ENCODE data around the gene GARNL3.

Gene GARNL3

DNA sequence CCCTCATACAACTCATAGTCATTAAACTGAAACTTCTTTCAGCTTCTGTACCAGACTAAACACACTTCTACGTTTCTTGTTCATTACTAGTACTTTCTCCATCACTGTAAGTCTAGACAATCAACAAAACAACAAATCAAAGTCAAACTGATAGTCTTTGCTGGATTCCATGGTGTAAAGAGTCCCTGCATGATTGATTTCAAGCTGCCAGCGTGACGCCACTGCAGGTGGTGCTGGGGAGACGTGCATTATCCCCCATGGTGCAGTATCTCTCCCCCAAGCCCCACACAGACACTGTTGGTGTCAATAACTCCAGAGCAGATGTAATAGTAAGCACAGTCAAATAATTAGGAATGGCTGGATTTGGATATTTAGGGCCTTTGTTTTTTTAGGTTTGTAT is 121.7 kb downstream of the GARNL3 start:
- H3K27ac ChIP-seq (ENCODE audit: low read depth, low read length, poor library complexity, severe bottlenecking), result no peak overlapping the region
- H3K4me1 ChIP-seq (ENCODE audit: insufficient read depth, low read length, severe bottlenecking), result peaks cover 4% of the 10 kb centered on the region
- H3K9me3 ChIP-seq (ENCODE audit: low read length), result no peaks in the 10 kb centered on the region
- no peaks in the 10 kb centered on the region for H3K27me3 ChIP-seq (ENCODE audit: insufficient read depth, low read length)
- no peaks in the 10 kb centered on the region for H3K79me2 ChIP-seq (ENCODE audit: insufficient read depth, low read length)
- no peaks in the 10 kb centered on the region for H3K9me2 ChIP-seq (ENCODE audit: low read depth, low read length)
- H3K4me3 ChIP-seq (ENCODE audit: low read depth, low read length, poor library complexity, severe bottlenecking), result no peak overlapping the region
- H3K4me2 ChIP-seq (ENCODE audit: low read length), result no peak overlapping the region
- H3K9ac ChIP-seq (ENCODE audit: low read length), result no peak overlapping the region
- TF ChIP-seq EZH2 (IDR thresholded peaks at IDR 0.05; ENCODE audit: borderline replicate concordance, low read length), result no peak
- TF ChIP-seq, protein P1, sequence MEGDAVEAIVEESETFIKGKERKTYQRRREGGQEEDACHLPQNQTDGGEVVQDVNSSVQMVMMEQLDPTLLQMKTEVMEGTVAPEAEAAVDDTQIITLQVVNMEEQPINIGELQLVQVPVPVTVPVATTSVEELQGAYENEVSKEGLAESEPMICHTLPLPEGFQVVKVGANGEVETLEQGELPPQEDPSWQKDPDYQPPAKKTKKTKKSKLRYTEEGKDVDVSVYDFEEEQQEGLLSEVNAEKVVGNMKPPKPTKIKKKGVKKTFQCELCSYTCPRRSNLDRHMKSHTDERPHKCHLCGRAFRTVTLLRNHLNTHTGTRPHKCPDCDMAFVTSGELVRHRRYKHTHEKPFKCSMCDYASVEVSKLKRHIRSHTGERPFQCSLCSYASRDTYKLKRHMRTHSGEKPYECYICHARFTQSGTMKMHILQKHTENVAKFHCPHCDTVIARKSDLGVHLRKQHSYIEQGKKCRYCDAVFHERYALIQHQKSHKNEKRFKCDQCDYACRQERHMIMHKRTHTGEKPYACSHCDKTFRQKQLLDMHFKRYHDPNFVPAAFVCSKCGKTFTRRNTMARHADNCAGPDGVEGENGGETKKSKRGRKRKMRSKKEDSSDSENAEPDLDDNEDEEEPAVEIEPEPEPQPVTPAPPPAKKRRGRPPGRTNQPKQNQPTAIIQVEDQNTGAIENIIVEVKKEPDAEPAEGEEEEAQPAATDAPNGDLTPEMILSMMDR (IDR thresholded peaks at IDR 0.05; ENCODE audit: low read length), result no peak
- H3F3A ChIP-seq (ENCODE audit: insufficient read depth, low read length), result no peaks in the 10 kb centered on the region
- H2AFZ ChIP-seq (ENCODE audit: low read length), result no peak overlapping the region
- no peaks in the 10 kb centered on the region for H3K36me3 ChIP-seq (ENCODE audit: insufficient read depth, low read length)
- no peaks in the 10 kb centered on the region for H4K20me1 ChIP-seq (ENCODE audit: insufficient read depth, low read length)

DNA sequence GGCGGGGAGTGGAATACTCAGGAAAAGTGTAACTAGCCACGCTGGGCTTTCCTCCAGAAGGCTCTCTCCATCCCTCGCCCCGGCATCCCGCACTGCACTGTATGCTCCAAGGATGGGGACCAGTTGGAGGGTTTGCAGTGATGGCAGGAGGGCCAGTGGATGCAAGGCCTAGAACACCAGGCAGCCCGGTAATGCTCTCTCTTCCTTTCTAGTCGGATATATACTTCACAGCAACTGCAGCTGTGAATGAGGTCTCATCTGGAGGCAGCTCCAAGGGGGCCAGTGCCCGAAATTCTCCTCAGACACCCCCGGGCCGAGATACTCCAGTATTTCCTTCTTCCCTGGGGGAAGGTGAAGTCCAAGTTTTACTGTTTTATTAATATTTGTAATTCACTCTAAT is 122.4 kb downstream of the GARNL3 start:
- H3K9me3 ChIP-seq (ENCODE audit: low read length), result no peaks in the 10 kb centered on the region
- H3K4me2 ChIP-seq (ENCODE audit: low read length), result no peak overlapping the region
- H3K9ac ChIP-seq (ENCODE audit: low read length), result no peak overlapping the region
- H2AFZ ChIP-seq (ENCODE audit: low read length), result no peak overlapping the region
- no peak overlapping the region for H3K27ac ChIP-seq (ENCODE audit: low read depth, low read length, poor library complexity, severe bottlenecking)
- no peaks in the 10 kb centered on the region for H3K9me2 ChIP-seq (ENCODE audit: low read depth, low read length)
- H4K20me1 ChIP-seq (ENCODE audit: insufficient read depth, low read length), result no peaks in the 10 kb centered on the region
- no peaks in the 10 kb centered on the region for H3K36me3 ChIP-seq (ENCODE audit: insufficient read depth, low read length)
- H3K4me3 ChIP-seq (ENCODE audit: low read depth, low read length, poor library complexity, severe bottlenecking), result no peak overlapping the region
- H3F3A ChIP-seq (ENCODE audit: insufficient read depth, low read length), result no peaks in the 10 kb centered on the region
- H3K4me1 ChIP-seq (ENCODE audit: insufficient read depth, low read length, severe bottlenecking), result peaks cover 4% of the 10 kb centered on the region
- no peaks in the 10 kb centered on the region for H3K79me2 ChIP-seq (ENCODE audit: insufficient read depth, low read length)
- TF ChIP-seq EZH2 (IDR thresholded peaks at IDR 0.05; ENCODE audit: borderline replicate concordance, low read length), result no peak
- TF ChIP-seq, protein P1 (IDR thresholded peaks at IDR 0.05; ENCODE audit: low read length), result no peak
- H3K27me3 ChIP-seq (ENCODE audit: insufficient read depth, low read length), result no peaks in the 10 kb centered on the region

DNA sequence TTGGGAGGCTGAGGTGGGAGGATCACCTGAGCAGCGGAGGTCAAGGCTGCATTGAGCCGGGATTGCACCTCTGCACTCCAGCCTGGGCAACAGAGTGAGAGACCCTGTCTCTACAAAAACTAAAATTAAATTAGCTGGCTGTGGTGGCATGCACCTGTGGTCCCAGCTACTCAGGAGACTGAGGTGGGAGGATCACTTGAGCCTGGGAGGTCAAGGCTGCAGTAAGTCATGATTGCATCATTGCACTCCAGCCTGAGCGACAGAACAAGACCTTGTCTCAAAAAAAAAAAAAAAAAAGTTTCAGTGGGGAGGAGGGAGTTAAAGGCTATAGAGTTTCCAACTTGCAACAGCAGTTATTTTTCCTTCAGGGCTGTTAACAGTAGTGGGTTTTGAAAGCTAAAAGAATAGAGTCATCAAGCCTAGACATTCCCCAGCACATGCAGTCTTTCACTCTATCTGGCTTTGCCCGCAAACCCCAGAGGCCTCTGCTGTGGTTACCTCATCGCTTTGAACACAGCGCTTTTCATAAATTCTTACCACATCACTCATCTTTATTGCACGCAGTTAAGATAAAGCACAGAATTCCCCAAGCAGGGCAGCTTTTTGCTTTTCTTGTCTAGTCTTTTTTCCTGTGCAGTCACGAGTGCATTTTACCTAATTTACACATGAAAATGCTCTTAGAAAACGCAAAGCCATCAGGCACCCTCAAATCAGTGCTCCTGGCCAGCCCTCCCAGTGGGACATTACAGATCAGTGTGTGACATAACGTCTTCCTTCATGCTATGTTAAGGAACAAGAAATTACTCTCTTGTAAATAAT is 123.7 kb downstream of the GARNL3 start:
- Histone ChIP-seq H3K27ac (ENCODE audit: low read depth, low read length, poor library complexity, severe bottlenecking) (no peak overlapping the region), H3K27me3 (ENCODE audit: insufficient read depth, low read length) (no peaks in the 10 kb centered on the region)

More for the DNA sequence above, 123.7 kb downstream of the GARNL3 start:
- no peaks in the 10 kb centered on the region for H3K79me2 ChIP-seq (ENCODE audit: insufficient read depth, low read length)
- H2AFZ ChIP-seq (ENCODE audit: low read length), result no peak overlapping the region
- H3F3A ChIP-seq (ENCODE audit: insufficient read depth, low read length), result no peaks in the 10 kb centered on the region
- H3K4me3 ChIP-seq (ENCODE audit: low read depth, low read length, poor library complexity, severe bottlenecking), result no peak overlapping the region
- no peaks in the 10 kb centered on the region for H4K20me1 ChIP-seq (ENCODE audit: insufficient read depth, low read length)
- TF ChIP-seq, protein P1 (IDR thresholded peaks at IDR 0.05; ENCODE audit: low read length), result no peak
- TF ChIP-seq EZH2 (IDR thresholded peaks at IDR 0.05; ENCODE audit: borderline replicate concordance, low read length), result no peak
- no peak overlapping the region for H3K4me2 ChIP-seq (ENCODE audit: low read length)
- no peak overlapping the region for H3K9ac ChIP-seq (ENCODE audit: low read length)
- H3K9me2 ChIP-seq (ENCODE audit: low read depth, low read length), result no peaks in the 10 kb centered on the region
- no peaks in the 10 kb centered on the region for H3K9me3 ChIP-seq (ENCODE audit: low read length)
- peaks cover 4% of the 10 kb centered on the region for H3K4me1 ChIP-seq (ENCODE audit: insufficient read depth, low read length, severe bottlenecking)
- H3K36me3 ChIP-seq (ENCODE audit: insufficient read depth, low read length), result no peaks in the 10 kb centered on the region

Data from OCI-LY1 (cell line).